PFSK-1 (cell line): Measurements from ENCODE around the gene ARHGAP42.

Source experiments
- POLR2AphosphoS5 ChIP-seq: IDR thresholded peaks from 2 replicates; pipeline ENCODE4 v1.6.1; 2012; ENCODE audit warnings: low read depth, mild to moderate bottlenecking, control low read depth, low read length, moderate library complexity
- SIN3A ChIP-seq: IDR thresholded peaks from 2 replicates; pipeline ENCODE4 v1.6.1; 2012; ENCODE audit warnings: mild to moderate bottlenecking, low read length, moderate library complexity, borderline replicate concordance; ENCODE audit not compliant: insufficient read depth
- TAF1 ChIP-seq: IDR thresholded peaks from 2 replicates; pipeline ENCODE4 v1.6.1; 2012; ENCODE audit warnings: low read length, control low read depth, borderline replicate concordance; ENCODE audit not compliant: insufficient read depth
- TF ChIP-seq, protein P1 (sequence below), 2 experiments: IDR thresholded peaks; 2 replicates each; pipeline versions ENCODE4 v1.6.1 to v1.8.0; 2011 to 2012; ENCODE audit warnings: low read depth in 2 of 2, low read length in 2 of 2, control low read depth in 1 of 2, inconsistent platforms in 1 of 2, mild to moderate bottlenecking in 1 of 2, moderate library complexity in 1 of 2; ENCODE audit not compliant: insufficient read depth in 1 of 2

DNA sequence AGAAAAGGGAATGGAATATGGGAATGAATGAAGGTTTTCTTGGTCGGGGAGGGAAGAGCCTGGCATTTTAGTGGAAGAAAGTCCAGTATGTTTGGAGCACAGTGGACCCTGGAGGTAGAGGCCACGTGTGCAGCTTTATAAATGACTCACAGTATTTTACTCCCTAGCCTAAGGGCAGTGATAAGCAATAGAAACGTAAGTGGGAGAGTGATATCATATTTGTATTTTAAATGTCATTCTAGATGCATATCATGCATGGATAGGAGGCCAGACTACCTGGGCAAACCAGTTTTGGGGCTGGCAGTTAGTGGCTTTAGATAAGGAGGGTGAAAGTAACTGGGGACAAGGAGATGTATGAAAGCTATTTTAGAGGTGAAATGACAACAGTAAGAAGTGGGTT, 174.1 kb downstream of the ARHGAP42 start:
- TF ChIP-seq, protein P1, sequence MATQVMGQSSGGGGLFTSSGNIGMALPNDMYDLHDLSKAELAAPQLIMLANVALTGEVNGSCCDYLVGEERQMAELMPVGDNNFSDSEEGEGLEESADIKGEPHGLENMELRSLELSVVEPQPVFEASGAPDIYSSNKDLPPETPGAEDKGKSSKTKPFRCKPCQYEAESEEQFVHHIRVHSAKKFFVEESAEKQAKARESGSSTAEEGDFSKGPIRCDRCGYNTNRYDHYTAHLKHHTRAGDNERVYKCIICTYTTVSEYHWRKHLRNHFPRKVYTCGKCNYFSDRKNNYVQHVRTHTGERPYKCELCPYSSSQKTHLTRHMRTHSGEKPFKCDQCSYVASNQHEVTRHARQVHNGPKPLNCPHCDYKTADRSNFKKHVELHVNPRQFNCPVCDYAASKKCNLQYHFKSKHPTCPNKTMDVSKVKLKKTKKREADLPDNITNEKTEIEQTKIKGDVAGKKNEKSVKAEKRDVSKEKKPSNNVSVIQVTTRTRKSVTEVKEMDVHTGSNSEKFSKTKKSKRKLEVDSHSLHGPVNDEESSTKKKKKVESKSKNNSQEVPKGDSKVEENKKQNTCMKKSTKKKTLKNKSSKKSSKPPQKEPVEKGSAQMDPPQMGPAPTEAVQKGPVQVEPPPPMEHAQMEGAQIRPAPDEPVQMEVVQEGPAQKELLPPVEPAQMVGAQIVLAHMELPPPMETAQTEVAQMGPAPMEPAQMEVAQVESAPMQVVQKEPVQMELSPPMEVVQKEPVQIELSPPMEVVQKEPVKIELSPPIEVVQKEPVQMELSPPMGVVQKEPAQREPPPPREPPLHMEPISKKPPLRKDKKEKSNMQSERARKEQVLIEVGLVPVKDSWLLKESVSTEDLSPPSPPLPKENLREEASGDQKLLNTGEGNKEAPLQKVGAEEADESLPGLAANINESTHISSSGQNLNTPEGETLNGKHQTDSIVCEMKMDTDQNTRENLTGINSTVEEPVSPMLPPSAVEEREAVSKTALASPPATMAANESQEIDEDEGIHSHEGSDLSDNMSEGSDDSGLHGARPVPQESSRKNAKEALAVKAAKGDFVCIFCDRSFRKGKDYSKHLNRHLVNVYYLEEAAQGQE (IDR thresholded peaks at IDR 0.05; ENCODE audit: insufficient read depth in 1 of 2, low read depth in 2 of 2, low read length in 2 of 2): no peak
- TF ChIP-seq POLR2AphosphoS5 (no peak), SIN3A (no peak), TAF1 (no peak)
